ENCODE measurements around the gene DLGAP1.

DNA sequence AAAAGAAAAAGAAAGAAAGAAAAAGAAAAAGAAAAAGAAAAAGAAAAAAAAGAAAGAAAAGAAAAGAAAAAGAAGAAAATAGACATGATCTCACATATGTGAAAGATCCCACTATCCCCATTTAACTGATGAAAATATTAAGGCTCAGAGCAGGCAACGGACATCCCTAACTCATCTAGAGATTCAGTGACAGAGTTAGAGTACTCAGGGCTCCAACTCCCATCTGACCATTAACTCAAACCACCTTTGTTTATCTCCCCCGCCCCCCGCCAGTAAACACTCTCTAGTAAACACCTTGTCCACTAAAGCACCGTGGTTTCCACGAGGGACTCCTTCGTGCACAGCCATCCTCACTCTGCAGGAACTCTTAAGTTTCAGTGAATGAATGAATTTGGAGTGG is 862.2 kb downstream of the DLGAP1 start:
- TF ChIP-seq, protein P1, sequence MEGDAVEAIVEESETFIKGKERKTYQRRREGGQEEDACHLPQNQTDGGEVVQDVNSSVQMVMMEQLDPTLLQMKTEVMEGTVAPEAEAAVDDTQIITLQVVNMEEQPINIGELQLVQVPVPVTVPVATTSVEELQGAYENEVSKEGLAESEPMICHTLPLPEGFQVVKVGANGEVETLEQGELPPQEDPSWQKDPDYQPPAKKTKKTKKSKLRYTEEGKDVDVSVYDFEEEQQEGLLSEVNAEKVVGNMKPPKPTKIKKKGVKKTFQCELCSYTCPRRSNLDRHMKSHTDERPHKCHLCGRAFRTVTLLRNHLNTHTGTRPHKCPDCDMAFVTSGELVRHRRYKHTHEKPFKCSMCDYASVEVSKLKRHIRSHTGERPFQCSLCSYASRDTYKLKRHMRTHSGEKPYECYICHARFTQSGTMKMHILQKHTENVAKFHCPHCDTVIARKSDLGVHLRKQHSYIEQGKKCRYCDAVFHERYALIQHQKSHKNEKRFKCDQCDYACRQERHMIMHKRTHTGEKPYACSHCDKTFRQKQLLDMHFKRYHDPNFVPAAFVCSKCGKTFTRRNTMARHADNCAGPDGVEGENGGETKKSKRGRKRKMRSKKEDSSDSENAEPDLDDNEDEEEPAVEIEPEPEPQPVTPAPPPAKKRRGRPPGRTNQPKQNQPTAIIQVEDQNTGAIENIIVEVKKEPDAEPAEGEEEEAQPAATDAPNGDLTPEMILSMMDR (IDR thresholded peaks at IDR 0.05), result peak in 1 of 3 experiments; percentile 3
- TF ChIP-seq POLR2A (IDR thresholded peaks at IDR 0.05) (no peak), POLR2AphosphoS5 (IDR thresholded peaks at IDR 0.05; ENCODE audit: insufficient read depth in 1 of 2, low read depth in 1 of 2) (no peak)
